GM18498 (cell line): ENCODE data around the gene GSTO2.

Experiments used
- ATAC-seq: cut with Tn5 transposase; IDR thresholded peaks from one replicate; pipeline ENCODE4 v1.9.1; 2021; ENCODE audit warnings: mild to moderate bottlenecking, moderate library complexity; ENCODE audit not compliant: unreplicated experiment

The GSTO2 gene

GRCh38 chr10:104324221-104324686 lies 55.3 kb downstream of the GSTO2 start:
- no peak for ATAC-seq

GRCh38 chr10:104324931-104325330 lies 55.9 kb downstream of the GSTO2 start:
- no peak for ATAC-seq

GRCh38 chr10:104325436-104326435 lies 56.8 kb downstream of the GSTO2 start:
- no peak for ATAC-seq

GRCh38 chr10:104326991-104327610 lies 58.1 kb downstream of the GSTO2 start:
- ATAC-seq, result no peak

GRCh38 chr10:104327745-104328645 lies 59.0 kb downstream of the GSTO2 start:
- ATAC-seq, result no peak

GRCh38 chr10:104328646-104328895 lies 59.6 kb downstream of the GSTO2 start:
- no peak for ATAC-seq

GRCh38 chr10:104328896-104329710 lies 60.1 kb downstream of the GSTO2 start:
- ATAC-seq, result peak; percentile 53

- no peak for ATAC-seq
Observed at GRCh38 chr10:104329735-104330134, 60.8 kb downstream of the GSTO2 start.

GRCh38 chr10:104330168-104331110 lies 61.5 kb downstream of the GSTO2 start:
- no peak for ATAC-seq

GRCh38 chr10:104331208-104331838 lies 62.3 kb downstream of the GSTO2 start:
- no peak for ATAC-seq

- ATAC-seq, result no peak
Observed at GRCh38 chr10:104332243-104333031, 63.5 kb downstream of the GSTO2 start.

GRCh38 chr10:104333032-104333727 lies 64.2 kb downstream of the GSTO2 start:
- ATAC-seq, result no peak

GRCh38 chr10:104333728-104334373 lies 64.9 kb downstream of the GSTO2 start:
- ATAC-seq, result no peak

- ATAC-seq, result no peak
Observed at GRCh38 chr10:104334561-104334960, 65.6 kb downstream of the GSTO2 start.

- no peak for ATAC-seq
Observed at GRCh38 chr10:104334965-104335650, 66.1 kb downstream of the GSTO2 start.

GRCh38 chr10:104336821-104337467 lies 68.0 kb downstream of the GSTO2 start:
- ATAC-seq, result peak; percentile 38
